A673 (cell line): ENCODE data around the gene LMTK3. TPM values are rescaled to one million over a fixed set of nuclear protein-coding genes. Genes with fewer than 3 reads are reported as not detected.

Source experiments
- Bru-seq: library from RNA; stranded (reverse); fragments of 400-500 nt; gene quantifications from one replicate; lab custom pipeline; 2021; lab: Mats Ljungman, UMichigan
- BruChase-seq, 2 experiments: library from RNA; stranded (reverse); fragments of 400-500 nt; gene quantifications; one replicate each; lab custom pipeline; 2021; lab: Mats Ljungman, UMichigan
- BruUV-seq: library from RNA; stranded (reverse); fragments of 400-500 nt; replicated peaks from 2 replicates; lab custom pipeline; 2021; lab: Mats Ljungman, UMichigan
- CTCF ChIA-PET: fragments of 300-600 bp; sonication (Branson Sonifier 250); formaldehyde crosslinking; loops from one replicate; lab custom pipeline; 2022; ENCODE audit warnings: antibody characterized with exemption; lab: Charles Lee
- POLR2A ChIA-PET: fragments of 300-600 bp; sonication (Branson Sonifier 250); formaldehyde crosslinking; loops from one replicate; lab custom pipeline; 2022; ENCODE audit warnings: antibody characterized with exemption; ENCODE audit not compliant: low non-redundant PET; lab: Charles Lee
- DNase-seq: peaks from one replicate; pipeline ENCODE4 v3.0.0-alpha.2; 2015; ENCODE audit warnings: low spot score
- H3K27ac ChIP-seq: fragments of 200-600 bp; sonication (generic); 2 replicates; pipeline ENCODE4 v1.5.1; 2016; ENCODE audit warnings: mixed run types, low read depth, mild to moderate bottlenecking, mixed read lengths, antibody characterized with exemption, low read length; ENCODE audit not compliant: poor library complexity, severe bottlenecking
- H3K27me3 ChIP-seq: fragments of 200-600 bp; sonication (generic); replicated peaks from 2 replicates; pipeline ENCODE4 v1.6.1; 2017; ENCODE audit warnings: mixed run types, low read depth, mild to moderate bottlenecking, mixed read lengths, antibody characterized with exemption, low read length; ENCODE audit not compliant: insufficient read depth, poor library complexity
- H3K36me3 ChIP-seq: fragments of 200-600 bp; sonication (generic); 2 replicates; pipeline ENCODE4 v1.6.1; 2016; ENCODE audit warnings: mixed run types, mild to moderate bottlenecking, mixed read lengths, antibody characterized with exemption, low read length; ENCODE audit not compliant: insufficient read depth, poor library complexity, severe bottlenecking
- H3K4me1 ChIP-seq: fragments of 200-600 bp; sonication (generic); 2 replicates; pipeline ENCODE4 v1.6.1; 2017; ENCODE audit warnings: mixed run types, mild to moderate bottlenecking, mixed read lengths, antibody characterized with exemption, low read length; ENCODE audit not compliant: insufficient read depth, poor library complexity, severe bottlenecking
- H3K4me3 ChIP-seq: fragments of 200-600 bp; sonication (generic); 2 replicates; pipeline ENCODE4 v1.5.1; 2016; ENCODE audit warnings: low read depth, mixed run types, mild to moderate bottlenecking, mixed read lengths, low read length; ENCODE audit not compliant: poor library complexity, severe bottlenecking
- H3K9me3 ChIP-seq: fragments of 200-600 bp; sonication (generic); 2 replicates; pipeline ENCODE4 v1.6.1; 2016; ENCODE audit warnings: mixed run types, low read depth, mild to moderate bottlenecking, mixed read lengths, antibody characterized with exemption, low read length; ENCODE audit not compliant: poor library complexity, severe bottlenecking
- CTCF ChIP-seq: fragments of 300-800, 200-600 bp; sonication (generic); conservative IDR thresholded peaks from 2 replicates; pipeline ENCODE4 v1.5.1; 2017; ENCODE audit warnings: low read depth, mild to moderate bottlenecking, antibody characterized with exemption, low read length, moderate library complexity, mixed read lengths
- EZH2 ChIP-seq: fragments of 200-600 bp; sonication (generic); IDR thresholded peaks from 2 replicates; pipeline ENCODE4 v1.6.1; 2017; ENCODE audit warnings: borderline replicate concordance, low read depth, mild to moderate bottlenecking, mixed read lengths, antibody characterized with exemption, low read length; ENCODE audit not compliant: poor library complexity, severe bottlenecking
- intact Hi-C: fragments of 100-400 bp; cut with micrococcal nuclease; formaldehyde crosslinking; loops from one replicate; pipeline ENCODE4 v1.10.0; 2022; ENCODE audit not compliant: unreplicated experiment
- long read RNA-seq: library from polyadenylated mRNA; stranded (forward); transcript quantifications from one replicate; pipeline ENCODE4 v2.0.0, GENCODE V29; 2022
- total RNA-seq: library from RNA; stranded (reverse); gene quantifications from 2 replicates; pipeline ENCODE4 v1.2.3, GENCODE V29; 2021

Gene LMTK3
- total RNA-seq (0.52 and 1.0 TPM in 2 replicates), Bru-seq, nascent RNA (percentile 18 among the genes with signal in this experiment), BruChase-seq, experiment 1, labeled RNA remaining after a 2-hour chase (percentile 10 among the genes with signal in this experiment), BruChase-seq, experiment 2, labeled RNA remaining after a 6-hour chase (percentile 24 among the genes with signal in this experiment)
- long read RNA-seq, partial matches to known transcripts, result 0 of 6 reads
- long read RNA-seq, other reads (novel, unspliced or antisense), result 6 of 6 reads

GRCh38 chr19:48511800-48512503 lies at the start of gene LMTK3:
LMTK3 (minus strand) TSS chr19:48511835; CDS start chr19:48511576, 259 bp downstream.
- no TSS peak for BruUV-seq
- Histone ChIP-seq H3K27me3 (no peaks in the 10 kb centered on the region), H3K4me1 (no peaks in the 10 kb centered on the region), H3K9me3 (no peaks in the 10 kb centered on the region), H3K27ac (no peak within 1 kb of the TSS), H3K4me3 (peak within 1 kb of the TSS; percentile 33), H3K36me3 (no peaks in the 10 kb centered on the region)
- intact Hi-C loops, result no loop called here
- CTCF ChIA-PET, result interaction anchor here (0.6 kb wide), 1 partner anchor 19 kb away, joined by 4 read pairs; no protein-coding TSS in a partner anchor
- TF ChIP-seq CTCF (no peak), EZH2 (no peak)
- POLR2A ChIA-PET, result no interaction called here
- DNase-seq, result peak; percentile 61

- POLR2A ChIA-PET, result no interaction called here
- no peak for DNase-seq
- Histone ChIP-seq H3K4me3 (no peak overlapping the region), H3K27ac (no peak overlapping the region), H3K9me3 (no peaks in the 10 kb centered on the region), H3K4me1 (no peaks in the 10 kb centered on the region), H3K36me3 (no peaks in the 10 kb centered on the region), H3K27me3 (no peaks in the 10 kb centered on the region)
- TF ChIP-seq CTCF (no peak), EZH2 (no peak)
- CTCF ChIA-PET, result no interaction called here
- no TSS peak for BruUV-seq
- intact Hi-C loops, result no loop called here
These were observed 49.8 kb upstream of the LMTK3 start for GRCh38 chr19:48561412-48561811.

GRCh38 chr19:48560095-48560530 lies 48.5 kb upstream of the LMTK3 start:
- TF ChIP-seq EZH2 (no peak), CTCF (no peak)
- Histone ChIP-seq H3K27ac (no peak overlapping the region), H3K27me3 (no peaks in the 10 kb centered on the region), H3K4me1 (no peaks in the 10 kb centered on the region), H3K36me3 (no peaks in the 10 kb centered on the region), H3K9me3 (no peaks in the 10 kb centered on the region), H3K4me3 (no peak overlapping the region)
- no peak for DNase-seq
- intact Hi-C loops, result no loop called here
- CTCF ChIA-PET, result no interaction called here
- BruUV-seq, result no TSS peak
- POLR2A ChIA-PET, result interaction anchor here (0.6 kb wide), 1 partner anchor 59 kb away, joined by 3 read pairs; the partner anchor contains the start of gene RPL18
